ENCODE results near the gene ULK1.

Gene ULK1

GRCh38 chr12:131917139-131917710 lies 22.8 kb downstream of the ULK1 start:
- Histone ChIP-seq H3K27ac (no peak overlapping the region), H3K4me3 (no peak overlapping the region)

DNA sequence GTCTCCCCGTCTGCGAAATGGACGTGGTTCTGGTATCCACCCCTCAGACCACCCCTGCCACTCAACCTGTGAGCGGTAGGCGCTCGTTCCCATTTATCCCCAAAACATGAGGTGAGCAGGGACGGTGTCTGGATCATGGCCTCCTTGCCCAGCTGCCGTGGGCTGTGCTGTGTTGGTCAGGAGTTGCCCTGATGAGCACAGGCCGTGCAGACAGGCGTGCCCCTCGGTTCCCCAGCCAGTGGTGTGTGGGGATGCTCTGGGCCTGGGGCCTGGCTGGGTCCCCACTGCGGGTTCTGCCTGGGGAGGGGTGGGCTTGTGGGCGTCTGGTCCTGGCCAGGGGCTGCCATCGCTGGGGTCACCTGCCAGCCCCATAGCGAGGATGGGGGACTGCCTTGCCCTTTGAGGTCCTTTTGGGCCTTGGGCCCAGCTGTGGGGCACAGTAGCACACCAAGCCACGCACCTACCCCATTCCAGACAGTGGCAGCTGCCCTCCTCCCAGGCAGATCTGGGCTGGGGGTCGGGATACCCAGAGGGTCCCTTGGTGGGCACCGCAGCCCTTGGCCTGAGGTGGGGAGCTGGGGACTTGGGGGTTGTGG lies 23.4 kb downstream of the ULK1 start:
- H3K4me3 ChIP-seq: no peak overlapping the region
- no peak overlapping the region for H3K27ac ChIP-seq

GRCh38 chr12:131918311-131919050 lies 24.1 kb downstream of the ULK1 start:
- no peak overlapping the region for H3K4me3 ChIP-seq
- H3K27ac ChIP-seq: no peak overlapping the region

DNA sequence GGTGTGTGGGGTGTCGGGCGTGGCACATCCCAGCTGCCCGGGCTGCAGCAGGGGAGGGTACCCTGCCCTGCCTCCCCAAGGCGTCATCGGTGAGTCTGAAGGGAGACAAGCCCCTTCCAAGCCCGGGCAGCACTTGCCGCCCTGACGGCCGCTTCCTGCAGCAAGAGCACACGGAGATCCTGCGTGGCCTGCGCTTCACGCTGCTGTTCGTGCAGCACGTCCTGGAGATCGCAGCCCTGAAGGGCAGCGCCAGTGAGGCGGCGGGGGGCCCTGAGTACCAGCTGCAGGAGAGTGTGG lies 24.6 kb downstream of the ULK1 start:
- H3K27ac ChIP-seq: no peak overlapping the region
- H3K4me3 ChIP-seq: no peak overlapping the region

GRCh38 chr12:131919366-131920156 lies 25.1 kb downstream of the ULK1 start:
- no peak overlapping the region for H3K27ac ChIP-seq

DNA sequence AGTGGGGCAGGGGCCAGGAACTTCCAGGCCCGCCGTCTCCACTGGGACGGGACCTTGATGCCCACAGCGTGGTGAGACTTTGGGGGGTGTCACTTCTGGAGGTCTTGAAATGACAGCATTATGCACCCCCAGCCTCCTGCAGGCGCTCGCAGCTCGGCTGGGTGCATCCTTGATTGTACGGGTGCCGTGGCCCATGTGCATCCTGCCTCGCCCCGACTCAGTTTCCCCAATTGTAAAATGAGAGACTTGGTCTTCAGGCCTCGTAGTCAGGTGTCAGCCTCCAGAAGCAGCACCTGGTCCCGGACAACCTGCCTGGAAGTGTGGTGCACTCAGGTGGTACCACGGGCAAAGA lies 25.7 kb downstream of the ULK1 start:
- Histone ChIP-seq H3K4me3 (no peak overlapping the region), H3K27ac (no peak overlapping the region)

More at GRCh38 chr12:131919366-131920156, 25.1 kb downstream of the ULK1 start:
- H3K4me3 ChIP-seq: no peak overlapping the region

DNA sequence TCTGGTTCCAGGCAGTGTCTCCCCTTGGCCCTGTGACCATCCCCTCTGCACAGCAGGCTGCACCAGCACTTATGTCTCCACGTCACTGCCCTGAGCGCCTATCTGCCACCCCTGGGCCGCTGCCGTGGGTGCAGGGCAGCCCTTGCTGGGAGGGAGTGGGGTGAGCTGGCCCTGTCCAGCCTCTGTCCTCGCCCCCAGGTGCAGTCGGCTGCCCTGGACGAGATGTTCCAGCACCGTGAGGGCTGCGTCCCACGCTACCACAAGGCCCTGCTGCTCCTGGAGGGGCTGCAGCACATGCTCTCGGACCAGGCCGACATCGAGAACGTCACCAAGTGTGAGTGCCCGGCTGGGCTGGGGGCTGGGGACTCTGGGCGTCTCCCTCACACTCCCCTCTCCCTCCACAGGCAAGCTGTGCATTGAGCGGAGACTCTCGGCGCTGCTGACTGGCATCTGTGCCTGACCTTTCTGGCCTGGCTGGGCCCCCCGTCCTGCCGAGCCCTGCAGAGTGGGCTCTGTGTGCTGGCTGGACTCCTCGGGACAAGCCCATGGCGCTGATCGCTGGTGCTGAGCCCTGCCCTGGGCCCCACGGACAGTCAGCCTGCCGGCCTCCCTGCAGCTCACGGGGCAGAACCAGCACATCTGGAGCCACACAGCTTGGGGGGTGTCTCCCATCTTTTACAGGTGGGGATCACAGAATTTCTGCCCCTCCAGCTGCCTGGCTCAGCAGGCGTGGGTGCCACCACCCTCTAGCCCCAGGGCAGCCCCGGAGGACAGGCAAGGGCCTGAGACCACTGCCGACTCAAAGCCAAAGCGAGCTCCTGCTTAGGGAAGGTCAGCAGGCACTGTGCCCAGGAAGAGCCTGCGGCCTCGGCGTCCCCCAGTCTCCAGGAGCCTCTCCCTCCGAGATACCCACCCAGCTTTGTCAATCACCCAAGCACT lies 26.7 kb downstream of the ULK1 start:
- H3K27ac ChIP-seq: no peak overlapping the region

GRCh38 chr12:131921866-131922769 lies 27.7 kb downstream of the ULK1 start:
- Histone ChIP-seq H3K4me3 (no peak overlapping the region), H3K27ac (peak overlapping the region in 1 of 21 experiments; percentile 1)

More for the DNA sequence above, 26.7 kb downstream of the ULK1 start:
- H3K4me3 ChIP-seq: no peak overlapping the region

GRCh38 chr12:131922772-131923171 lies 28.4 kb downstream of the ULK1 start:
- Histone ChIP-seq H3K4me3 (no peak overlapping the region), H3K27ac (peak overlapping the region in 1 of 21 experiments; percentile 1)

- peak overlapping the region in 1 of 21 experiments; percentile 6 for H3K27ac ChIP-seq
These were observed 28.8 kb downstream of the ULK1 start for GRCh38 chr12:131923260-131923659.

DNA sequence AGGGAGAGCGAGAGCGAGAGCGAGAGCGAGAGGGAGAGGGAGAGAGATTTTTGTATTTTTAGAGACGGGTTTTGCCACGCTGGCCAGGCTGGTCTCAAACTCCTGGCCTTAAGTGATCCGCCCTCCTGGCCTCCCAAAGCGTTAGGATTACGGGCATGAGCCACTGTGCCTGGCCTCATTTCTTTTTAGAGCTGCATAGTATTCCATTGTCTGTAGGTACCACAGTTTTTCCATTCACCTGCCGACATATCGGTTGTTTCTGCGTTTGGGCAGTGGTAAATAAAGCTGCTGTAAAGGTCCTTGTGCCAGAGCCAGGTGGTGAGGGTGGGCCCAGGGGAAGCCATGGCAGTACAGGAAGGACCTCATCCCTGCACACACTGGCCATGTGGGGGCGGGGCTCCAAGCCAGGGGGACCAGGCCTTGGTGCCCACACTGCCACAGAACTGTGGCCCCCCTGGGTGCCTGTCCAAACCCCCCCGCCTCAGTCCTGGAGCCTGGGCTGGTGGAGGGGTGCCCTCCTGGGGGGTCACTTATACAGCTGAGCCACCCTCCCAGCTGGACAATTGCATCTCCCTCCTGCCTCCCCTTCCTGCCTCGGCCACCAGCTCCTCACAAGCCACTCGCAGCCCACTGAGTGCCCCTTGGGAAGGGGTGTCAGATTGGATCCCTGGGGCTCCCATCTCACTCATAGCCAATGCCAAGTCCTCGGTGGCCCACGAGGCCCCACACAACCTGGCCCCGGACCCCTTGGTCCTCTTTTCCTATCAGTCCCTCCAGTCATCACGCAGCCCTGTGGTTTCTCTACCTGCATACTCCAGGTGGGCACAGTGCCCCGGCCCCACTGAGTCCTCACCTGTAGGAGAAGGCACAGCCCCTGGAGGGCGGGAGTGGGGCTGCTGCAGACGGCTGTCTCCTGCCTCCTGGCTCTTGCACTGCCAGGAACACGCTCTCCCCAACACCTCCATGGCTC lies 33.0 kb downstream of the ULK1 start:
- no peak overlapping the region for H3K4me3 ChIP-seq
- peak overlapping the region in 2 of 21 experiments; percentile 62 to 88 for H3K27ac ChIP-seq

More at GRCh38 chr12:131923260-131923659, 28.8 kb downstream of the ULK1 start:
- H3K4me3 ChIP-seq: no peak overlapping the region

DNA sequence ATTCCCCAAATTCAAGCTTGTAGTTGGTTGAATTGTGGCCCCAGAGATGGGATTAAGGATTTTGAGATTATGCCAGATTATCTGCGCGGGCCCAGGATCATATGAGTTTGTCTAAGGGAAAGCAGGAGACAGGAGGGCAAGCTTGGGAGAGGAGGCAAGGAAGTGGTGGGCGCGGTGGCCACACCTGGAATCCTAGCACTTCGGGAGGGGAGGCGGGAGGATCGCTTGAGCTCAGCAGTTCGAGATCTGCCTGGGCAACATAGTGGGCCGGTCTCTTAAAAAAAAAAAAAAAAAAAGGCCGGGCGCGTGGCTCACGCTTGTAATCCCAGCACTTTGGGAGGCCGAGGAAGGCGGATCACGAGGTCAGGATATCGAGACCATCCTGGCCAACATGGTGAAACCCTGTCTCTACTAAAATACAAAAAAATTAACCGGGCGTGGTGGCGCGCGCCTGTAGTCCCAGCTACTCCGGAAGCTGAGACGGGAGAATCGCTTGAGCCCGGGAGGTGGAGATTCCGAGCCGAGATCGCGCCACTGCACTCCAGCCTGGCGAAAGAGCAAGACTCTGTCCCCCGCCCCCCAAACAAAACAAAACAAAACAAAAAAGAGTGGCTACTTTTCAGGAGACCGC lies 33.8 kb downstream of the ULK1 start:
- Histone ChIP-seq H3K27ac (peak overlapping the region in 20 of 21 experiments; percentile 62 to 95 (median 87)), H3K4me3 (peak overlapping the region; percentile 50 to 97 (median 90))

- Histone ChIP-seq H3K27ac (peak within 1 kb of the TSS; percentile 31 to 95 (median 88)), H3K4me3 (peak within 1 kb of the TSS; percentile 50 to 97 (median 90))
These were observed 34.5 kb downstream of the ULK1 start, which contains the start of gene PUS1 for GRCh38 chr12:131928711-131929580. Gene PUS1 (plus strand): TSS chr12:131929276. CDS start chr12:131929723, 447 bp downstream.

- peak overlapping the region; percentile 50 to 97 (median 90) for H3K4me3 ChIP-seq
- H3K27ac ChIP-seq: peak overlapping the region in 20 of 21 experiments; percentile 54 to 95 (median 86)
These were observed 35.4 kb downstream of the ULK1 start for GRCh38 chr12:131929581-131930456.

GRCh38 chr12:131930510-131930909 lies 36.1 kb downstream of the ULK1 start:
- H3K4me3 ChIP-seq: peak overlapping the region; percentile 50 to 97 (median 90)
- H3K27ac ChIP-seq: peak overlapping the region in 5 of 21 experiments; percentile 84 to 95 (median 88)
